Neural cell (in vitro differentiated cells): Measurements from ENCODE around the gene TOMM20. TPM values are rescaled to one million over a fixed set of nuclear protein-coding genes. Genes with fewer than 3 reads are reported as not detected.

Experiments
- H2AFZ ChIP-seq: fragments of 200-600, 300-800 bp; sonication (generic), shearing (Covaris generic); 2 replicates; pipeline ENCODE4 v1.6.0; 2014; ENCODE audit warnings: low read depth, mild to moderate bottlenecking, antibody characterized with exemption, low read length, moderate library complexity
- H3F3A ChIP-seq: fragments of 200-600 bp; shearing (Covaris generic); 2 replicates; pipeline ENCODE4 v1.6.1; 2016; ENCODE audit warnings: mild to moderate bottlenecking, moderate library complexity, mixed read lengths, antibody characterized with exemption, low read length; ENCODE audit not compliant: insufficient read depth, poor library complexity, severe bottlenecking
- H3K27ac ChIP-seq: fragments of 200-600, 300-800 bp; sonication (generic), shearing (Covaris generic); 2 replicates; pipeline ENCODE4 v1.5.1; 2014; ENCODE audit warnings: mild to moderate bottlenecking, low read length, moderate library complexity
- H3K27me3 ChIP-seq: fragments of 300-800, 200-600 bp; sonication (generic), shearing (Covaris generic); 2 replicates; pipeline ENCODE4 v1.6.0; 2014; ENCODE audit warnings: mild to moderate bottlenecking, low read depth, low read length, moderate library complexity; ENCODE audit not compliant: insufficient read depth
- H3K36me3 ChIP-seq: fragments of 300-800, 200-600 bp; sonication (generic), shearing (Covaris generic); 2 replicates; pipeline ENCODE4 v1.5.1; 2014; ENCODE audit warnings: mild to moderate bottlenecking, antibody characterized with exemption, low read length, moderate library complexity; ENCODE audit not compliant: insufficient read depth
- H3K4me2 ChIP-seq: fragments of 300-800, 200-600 bp; sonication (generic), shearing (Covaris generic); 2 replicates; pipeline ENCODE4 v1.6.0; 2014; ENCODE audit warnings: mild to moderate bottlenecking, low read length
- H3K4me3 ChIP-seq: fragments of 300-800, 200-600 bp; sonication (generic), shearing (Covaris generic); 2 replicates; pipeline ENCODE4 v1.5.1; 2014; ENCODE audit warnings: mild to moderate bottlenecking, low read length, moderate library complexity
- H3K79me2 ChIP-seq: fragments of 200-600 bp; shearing (Covaris generic); replicated peaks from 2 replicates; pipeline ENCODE4 v1.6.0; 2014; ENCODE audit warnings: mild to moderate bottlenecking, low read length, moderate library complexity; ENCODE audit not compliant: insufficient read depth
- H3K9ac ChIP-seq: fragments of 300-800, 200-600 bp; sonication (generic), shearing (Covaris generic); 2 replicates; pipeline ENCODE4 v1.6.1; 2016; ENCODE audit warnings: mild to moderate bottlenecking, low read length, mixed read lengths
- H3K9me2 ChIP-seq: fragments of 200-600 bp; shearing (Covaris generic); 2 replicates; pipeline ENCODE4 v1.6.1; 2016; ENCODE audit warnings: mild to moderate bottlenecking, low read length, mixed read lengths; ENCODE audit not compliant: insufficient read depth
- H3K9me3 ChIP-seq: fragments of 200-600, 300-800 bp; sonication (generic), shearing (Covaris generic); 2 replicates; pipeline ENCODE4 v1.6.1; 2016; ENCODE audit warnings: mild to moderate bottlenecking, mixed run types, low read length, moderate library complexity, mixed read lengths
- H4K20me1 ChIP-seq: fragments of 200-600 bp; shearing (Covaris generic); 2 replicates; pipeline ENCODE4 v1.6.1; 2016; ENCODE audit warnings: mild to moderate bottlenecking, mixed run types; ENCODE audit not compliant: insufficient read depth
- CTCF ChIP-seq: fragments of 450-650 bp; IDR thresholded peaks from 2 replicates; pipeline ENCODE4 v1.5.1; 2014; ENCODE audit warnings: antibody characterized with exemption, mild to moderate bottlenecking, moderate library complexity; ENCODE audit not compliant: poor library complexity, severe bottlenecking
- EP300 ChIP-seq: fragments of 450-650 bp; conservative IDR thresholded peaks from 2 replicates; pipeline ENCODE4 v1.6.1; 2014; ENCODE audit warnings: antibody characterized with exemption, mild to moderate bottlenecking, moderate library complexity; ENCODE audit not compliant: poor library complexity, severe bottlenecking
- EZH2 ChIP-seq: fragments of 200-600, 300-800 bp; shearing (Covaris generic), sonication (generic); IDR thresholded peaks from 2 replicates; pipeline ENCODE4 v1.6.1; 2014; ENCODE audit warnings: antibody characterized with exemption, low read length, borderline replicate concordance, mild to moderate bottlenecking; ENCODE audit not compliant: insufficient read depth, poor library complexity, severe bottlenecking
- MXI1 ChIP-seq: fragments of 450-650 bp; conservative IDR thresholded peaks from 2 replicates; pipeline ENCODE4 v1.6.1; 2014; ENCODE audit warnings: antibody characterized with exemption, mild to moderate bottlenecking; ENCODE audit not compliant: poor library complexity, severe bottlenecking
- POLR2AphosphoS5 ChIP-seq: IDR thresholded peaks from 2 replicates; pipeline ENCODE4 v1.6.1; 2012
- RAD21 ChIP-seq: fragments of 450-650 bp; conservative IDR thresholded peaks from 2 replicates; pipeline ENCODE4 v1.6.1; 2014; ENCODE audit warnings: antibody characterized with exemption, mild to moderate bottlenecking, moderate library complexity
- SMC3 ChIP-seq: fragments of 450-650 bp; conservative IDR thresholded peaks from 2 replicates; pipeline ENCODE4 v1.6.1; 2014; ENCODE audit warnings: antibody characterized with exemption, mild to moderate bottlenecking, moderate library complexity; ENCODE audit not compliant: poor library complexity
- TAF1 ChIP-seq: IDR thresholded peaks from 2 replicates; pipeline ENCODE4 v1.6.1; 2012; ENCODE audit warnings: low read depth
- polyA plus RNA-seq: library from polyadenylated mRNA; depleted of rRNA; stranded (reverse); fragments of >200 nt; gene quantifications from 2 replicates; pipeline ENCODE4 v1.2.3, GENCODE V29; 2014
- TF ChIP-seq, protein P1 (sequence below): IDR thresholded peaks from 2 replicates; pipeline ENCODE4 v1.6.1; 2012; ENCODE audit warnings: borderline replicate concordance

TOMM20 gene
- polyA plus RNA-seq, 1 donor from 2014 or later = 175 TPM

DNA sequence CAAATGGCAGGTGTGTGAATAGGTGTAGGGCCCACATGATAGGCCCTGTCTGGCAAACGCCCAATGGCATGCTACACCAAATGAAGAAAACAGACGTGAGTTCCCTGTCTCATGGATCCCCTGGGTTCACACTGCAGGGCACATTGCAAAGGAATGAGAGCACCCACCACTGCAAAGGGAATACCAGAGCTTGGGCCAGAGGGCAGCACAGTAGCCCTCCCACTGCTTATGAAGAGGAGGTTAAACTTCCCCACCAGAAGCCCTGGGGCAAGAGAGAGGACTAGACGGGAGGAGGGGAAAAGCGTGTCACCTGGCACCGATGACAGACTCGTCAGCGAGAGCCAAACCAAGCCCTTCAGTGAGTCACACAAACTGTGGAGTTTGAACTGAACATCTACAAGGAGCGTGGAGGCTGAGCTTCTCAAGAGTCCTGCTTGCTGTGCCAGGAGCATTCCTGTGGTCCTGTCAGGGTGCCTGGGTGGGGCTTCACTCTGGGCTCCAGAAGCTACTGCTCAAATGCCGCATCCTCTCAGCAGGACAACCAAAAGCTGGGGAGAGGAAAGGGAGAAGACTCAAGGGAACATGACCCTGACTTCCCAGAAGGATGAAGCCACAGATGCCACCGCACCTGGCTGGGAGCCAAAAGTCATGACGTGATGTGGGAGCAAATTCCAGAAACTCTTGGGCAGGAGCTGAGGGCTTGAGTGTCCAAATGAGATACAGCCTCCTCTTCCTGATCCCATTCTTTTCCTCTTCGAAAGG, 61.1 kb downstream of the TOMM20 start:
- Histone ChIP-seq H3F3A (no peaks in the 10 kb centered on the region), H3K9me3 (no peaks in the 10 kb centered on the region), H3K36me3 (no peaks in the 10 kb centered on the region), H3K27ac (no peak overlapping the region), H2AFZ (no peak overlapping the region), H3K79me2 (no peaks in the 10 kb centered on the region), H3K4me2 (no peak overlapping the region), H3K4me3 (no peak overlapping the region), H4K20me1 (no peaks in the 10 kb centered on the region), H3K27me3 (no peaks in the 10 kb centered on the region), H3K9me2 (no peaks in the 10 kb centered on the region), H3K9ac (no peak overlapping the region)
- TF ChIP-seq CTCF (no peak), TAF1 (no peak), SMC3 (no peak), RAD21 (no peak), EP300 (no peak)
- TF ChIP-seq, protein P1, sequence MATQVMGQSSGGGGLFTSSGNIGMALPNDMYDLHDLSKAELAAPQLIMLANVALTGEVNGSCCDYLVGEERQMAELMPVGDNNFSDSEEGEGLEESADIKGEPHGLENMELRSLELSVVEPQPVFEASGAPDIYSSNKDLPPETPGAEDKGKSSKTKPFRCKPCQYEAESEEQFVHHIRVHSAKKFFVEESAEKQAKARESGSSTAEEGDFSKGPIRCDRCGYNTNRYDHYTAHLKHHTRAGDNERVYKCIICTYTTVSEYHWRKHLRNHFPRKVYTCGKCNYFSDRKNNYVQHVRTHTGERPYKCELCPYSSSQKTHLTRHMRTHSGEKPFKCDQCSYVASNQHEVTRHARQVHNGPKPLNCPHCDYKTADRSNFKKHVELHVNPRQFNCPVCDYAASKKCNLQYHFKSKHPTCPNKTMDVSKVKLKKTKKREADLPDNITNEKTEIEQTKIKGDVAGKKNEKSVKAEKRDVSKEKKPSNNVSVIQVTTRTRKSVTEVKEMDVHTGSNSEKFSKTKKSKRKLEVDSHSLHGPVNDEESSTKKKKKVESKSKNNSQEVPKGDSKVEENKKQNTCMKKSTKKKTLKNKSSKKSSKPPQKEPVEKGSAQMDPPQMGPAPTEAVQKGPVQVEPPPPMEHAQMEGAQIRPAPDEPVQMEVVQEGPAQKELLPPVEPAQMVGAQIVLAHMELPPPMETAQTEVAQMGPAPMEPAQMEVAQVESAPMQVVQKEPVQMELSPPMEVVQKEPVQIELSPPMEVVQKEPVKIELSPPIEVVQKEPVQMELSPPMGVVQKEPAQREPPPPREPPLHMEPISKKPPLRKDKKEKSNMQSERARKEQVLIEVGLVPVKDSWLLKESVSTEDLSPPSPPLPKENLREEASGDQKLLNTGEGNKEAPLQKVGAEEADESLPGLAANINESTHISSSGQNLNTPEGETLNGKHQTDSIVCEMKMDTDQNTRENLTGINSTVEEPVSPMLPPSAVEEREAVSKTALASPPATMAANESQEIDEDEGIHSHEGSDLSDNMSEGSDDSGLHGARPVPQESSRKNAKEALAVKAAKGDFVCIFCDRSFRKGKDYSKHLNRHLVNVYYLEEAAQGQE = no peak

- no peak overlapping the region for H3K4me3 ChIP-seq
- H3K79me2 ChIP-seq = no peaks in the 10 kb centered on the region
- no peaks in the 10 kb centered on the region for H3K36me3 ChIP-seq
- no peak overlapping the region for H2AFZ ChIP-seq
- no peaks in the 10 kb centered on the region for H3F3A ChIP-seq
- H4K20me1 ChIP-seq = no peaks in the 10 kb centered on the region
- no peaks in the 10 kb centered on the region for H3K27me3 ChIP-seq
- H3K27ac ChIP-seq = no peak overlapping the region
- no peak overlapping the region for H3K9ac ChIP-seq
- H3K9me3 ChIP-seq = no peaks in the 10 kb centered on the region
- no peak for TF ChIP-seq CTCF
- TF ChIP-seq TAF1 = no peak
- TF ChIP-seq RAD21 = no peak
- no peak for TF ChIP-seq SMC3
- TF ChIP-seq POLR2AphosphoS5 = no peak
- no peak for TF ChIP-seq MXI1
- no peak for TF ChIP-seq EZH2
- TF ChIP-seq, protein P1 = no peak
- TF ChIP-seq EP300 = no peak
- no peaks in the 10 kb centered on the region for H3K9me2 ChIP-seq
- H3K4me2 ChIP-seq = no peak overlapping the region
Observed at GRCh38 chr1:235063068-235063765, 65.4 kb downstream of the TOMM20 start.
